ENCODE results near the gene DHRS9.
"Not testable (repeated sequence)": the region's sequence is repeated elsewhere in the genome, so short reads cannot be mapped to it uniquely, and the experiment has no call there.

DHRS9 gene

GRCh38 chr2:169069341-169069740 lies at the start of gene DHRS9:
Gene DHRS9, plus strand, starts transcription at chr2:169069563. Its CDS starts 12,019 bp downstream, at chr2:169081582.
- peak in 1 of 51 donors; percentile 16 for DNase-seq

- DNase-seq: no peak
Measured at GRCh38 chr2:169023161-169023560, 46.2 kb upstream of the DHRS9 start.

DNA sequence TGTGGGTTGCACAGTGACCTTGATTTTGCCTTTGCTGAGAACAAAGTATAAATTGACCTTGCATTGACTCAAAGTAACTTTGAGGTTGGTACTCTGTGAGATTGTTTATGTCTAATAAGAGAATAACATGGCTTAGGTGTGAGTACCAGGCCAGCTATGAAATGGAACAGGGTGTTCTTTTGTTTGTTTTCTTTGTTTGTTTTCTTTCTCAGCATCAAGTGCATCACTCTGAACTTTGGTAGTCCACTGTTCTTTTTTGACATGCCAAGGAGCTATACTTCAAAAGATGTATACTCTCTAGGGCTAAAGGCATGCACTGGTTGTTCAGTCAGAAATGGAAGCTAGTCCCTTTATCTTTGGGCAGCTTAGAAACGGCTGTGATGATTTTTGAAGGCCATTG lies 43.3 kb upstream of the DHRS9 start:
- DNase-seq: no peak

DNA sequence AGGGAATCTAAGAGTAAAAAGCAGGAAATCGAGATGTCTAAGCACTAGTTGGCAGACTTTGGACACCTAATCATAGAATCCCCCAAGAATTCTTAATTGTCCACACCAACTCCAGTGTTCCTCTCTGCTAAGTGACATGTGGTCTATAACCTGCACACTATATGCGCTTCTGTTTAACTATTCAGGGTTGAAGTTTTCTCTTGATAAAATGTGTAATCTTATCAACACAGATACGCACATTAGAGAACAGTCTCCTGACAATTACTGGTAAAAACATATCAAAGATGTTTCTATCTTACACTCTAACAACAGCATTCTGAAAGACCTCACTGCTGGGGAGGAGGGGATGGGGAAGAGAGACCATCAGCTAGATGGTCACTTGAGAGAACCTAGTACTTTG lies 42.1 kb upstream of the DHRS9 start:
- DNase-seq: no peak

DNA sequence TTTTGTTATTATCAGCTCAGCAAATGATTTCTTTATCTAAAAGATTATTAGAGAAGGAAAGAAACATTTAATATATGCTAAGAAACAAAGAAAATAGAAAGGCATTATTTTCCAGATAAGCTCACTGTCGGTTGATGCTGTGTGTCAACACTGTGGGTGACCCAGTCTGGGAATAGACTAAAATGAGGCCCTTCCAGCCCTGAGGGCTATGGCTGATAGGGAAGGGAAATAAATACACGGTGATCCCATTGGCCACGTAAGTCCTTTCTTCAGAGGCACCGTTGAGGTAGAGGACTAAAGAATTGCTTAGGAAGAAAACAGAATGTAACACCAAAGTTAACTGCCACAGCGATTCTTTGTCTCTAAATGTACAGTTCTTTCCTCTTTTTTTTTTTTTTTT lies 40.0 kb upstream of the DHRS9 start:
- DNase-seq: no peak

- no peak for DNase-seq
Measured at GRCh38 chr2:169031202-169031601, 38.2 kb upstream of the DHRS9 start, which contains the start of gene ABCB11. Gene ABCB11, minus strand, starts transcription at chr2:169031324. Its CDS starts 13,199 bp downstream, at chr2:169018125.

DNA sequence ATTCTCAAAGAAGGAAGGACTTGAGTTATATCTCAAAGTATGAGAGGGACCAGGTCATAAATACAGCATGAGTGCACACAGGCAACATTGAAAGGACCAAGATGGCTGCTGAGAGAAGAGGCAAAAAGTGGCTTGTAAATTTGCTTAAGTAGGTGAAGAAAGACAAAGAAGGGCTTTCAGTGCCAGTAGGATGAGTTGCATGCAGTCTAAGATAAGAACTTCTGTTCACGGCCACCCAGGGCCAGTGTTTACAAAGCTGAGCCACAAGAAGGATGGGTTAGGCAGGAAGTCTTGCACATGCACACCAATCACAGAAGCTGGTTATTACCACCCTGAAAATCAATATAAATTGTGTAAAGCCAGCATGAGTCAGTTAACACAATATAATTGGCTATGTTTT lies 35.1 kb upstream of the DHRS9 start:
- no peak for DNase-seq

GRCh38 chr2:169034984-169035544 lies 34.3 kb upstream of the DHRS9 start:
- no peak for DNase-seq

- DNase-seq: no peak
Measured at GRCh38 chr2:169035887-169036286, 33.5 kb upstream of the DHRS9 start.

GRCh38 chr2:169036736-169037440 lies 32.5 kb upstream of the DHRS9 start:
- DNase-seq: no peak

DNA sequence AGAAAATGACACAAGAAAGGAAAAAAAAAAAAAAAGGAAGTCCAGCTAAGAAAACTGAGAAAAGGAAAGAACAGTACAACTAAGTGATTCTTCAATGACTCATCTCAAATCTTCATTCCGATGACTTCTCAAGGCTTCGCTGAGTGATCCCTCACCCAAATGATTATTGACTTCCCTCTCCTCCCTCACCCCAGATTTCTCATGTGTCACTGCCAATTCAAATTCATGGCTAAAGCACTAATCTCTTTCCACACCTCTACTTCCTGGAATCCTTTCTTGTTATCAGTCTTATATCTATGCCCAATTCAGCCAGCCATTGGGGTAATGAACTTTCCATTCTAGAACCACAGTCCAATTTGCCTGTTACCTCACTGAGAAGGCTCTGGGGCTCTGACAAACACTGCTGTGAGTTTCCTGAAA lies 31.0 kb upstream of the DHRS9 start:
- no peak for DNase-seq

GRCh38 chr2:169039702-169040101 lies 29.7 kb upstream of the DHRS9 start:
- no peak for DNase-seq

GRCh38 chr2:169041594-169041993 lies 27.8 kb upstream of the DHRS9 start:
- DNase-seq: no peak

GRCh38 chr2:169042856-169043255 lies 26.5 kb upstream of the DHRS9 start:
- no peak for DNase-seq

- no peak for DNase-seq
Measured at GRCh38 chr2:169046440-169047151, 22.8 kb upstream of the DHRS9 start.

DNA sequence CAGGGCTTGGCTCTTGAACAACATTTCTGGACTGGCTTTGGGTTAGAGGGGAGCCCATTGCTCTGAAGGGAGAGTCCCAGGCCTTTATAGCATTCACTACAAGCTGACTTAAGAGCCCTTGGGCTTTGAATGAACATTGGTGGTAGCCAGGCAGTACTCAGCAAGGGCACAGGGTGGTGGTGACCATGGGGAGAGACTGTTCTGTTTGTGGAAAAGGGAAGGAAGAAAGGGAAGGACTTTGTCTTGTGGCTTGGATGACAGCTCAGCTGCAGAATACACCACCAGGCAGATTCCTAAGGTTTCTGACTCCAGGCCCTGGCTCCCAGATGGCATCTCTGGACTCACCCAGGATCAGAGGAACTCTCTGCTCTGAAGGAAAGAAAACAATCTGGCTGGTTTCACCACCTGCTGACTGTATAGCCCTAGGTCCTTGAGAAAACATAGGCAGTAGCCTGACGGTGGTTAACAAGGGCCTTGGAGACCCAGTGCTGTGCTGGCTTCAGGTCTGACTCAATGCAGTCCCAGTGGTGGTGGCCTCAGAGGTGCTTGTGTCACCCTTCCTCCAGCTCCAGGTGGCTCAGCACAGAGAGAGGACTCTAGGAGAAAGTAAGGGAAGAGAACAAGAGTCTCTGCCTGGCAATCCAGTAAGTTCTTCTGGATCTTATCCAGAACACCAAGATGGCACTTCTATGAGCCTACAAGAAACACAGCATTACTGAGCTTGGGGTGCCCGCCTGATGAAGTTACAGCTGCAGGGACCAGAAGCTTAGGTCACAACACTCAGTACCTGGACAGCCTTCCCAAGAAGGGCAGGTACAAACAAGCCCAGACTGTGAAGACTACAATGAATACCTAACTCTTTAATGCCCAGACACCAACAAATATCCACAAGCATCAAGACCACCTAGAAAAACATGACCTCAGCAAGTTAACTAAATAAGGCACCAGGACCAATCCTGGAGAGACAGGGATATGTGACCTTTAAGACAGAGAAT lies 21.8 kb upstream of the DHRS9 start:
- DNase-seq: no peak

GRCh38 chr2:169049142-169049541 lies 20.2 kb upstream of the DHRS9 start:
- DNase-seq: no peak

- DNase-seq: no peak
Measured at GRCh38 chr2:169050476-169051240, 18.7 kb upstream of the DHRS9 start.

- not testable (repeated sequence) for DNase-seq
Measured at GRCh38 chr2:169054575-169054974, 14.8 kb upstream of the DHRS9 start.

GRCh38 chr2:169064199-169064598 lies 5.2 kb upstream of the DHRS9 start:
- DNase-seq: not testable (repeated sequence)

- no peak for DNase-seq
Measured at GRCh38 chr2:169065422-169065821, 3.9 kb upstream of the DHRS9 start.
